Measurements from ENCODE around the gene ZIC5.

Gene ZIC5

GRCh38 chr13:99987154-99988019 lies 15.8 kb upstream of the ZIC5 start:
- DNase-seq = peak; percentile 58

- peak; percentile 46 for DNase-seq
These were observed 15.2 kb upstream of the ZIC5 start for GRCh38 chr13:99986741-99987140.

- no peak for DNase-seq
These were observed 14.4 kb upstream of the ZIC5 start for GRCh38 chr13:99985886-99986527.

GRCh38 chr13:99985241-99985874 lies 13.8 kb upstream of the ZIC5 start:
- DNase-seq = no peak

GRCh38 chr13:99984461-99985240 lies 13.1 kb upstream of the ZIC5 start:
- no peak for DNase-seq

GRCh38 chr13:99983499-99984401 lies 12.2 kb upstream of the ZIC5 start:
- no peak for DNase-seq

- no peak for DNase-seq
These were observed 11.3 kb upstream of the ZIC5 start for GRCh38 chr13:99982731-99983498.

- no peak for DNase-seq
These were observed 10.6 kb upstream of the ZIC5 start for GRCh38 chr13:99982036-99982730.

- DNase-seq = no peak
These were observed 10.1 kb upstream of the ZIC5 start, which contains the start of gene ZIC2 for GRCh38 chr13:99981735-99982035. TSS of gene ZIC2 (plus strand) at chr13:99981784. CDS start at chr13:99982065, 281 bp downstream.

GRCh38 chr13:99980824-99981734 lies 9.5 kb upstream of the ZIC5 start:
- peak; percentile 92 for DNase-seq

GRCh38 chr13:99980201-99980823 lies 8.7 kb upstream of the ZIC5 start:
- DNase-seq = peak; percentile 92

GRCh38 chr13:99979453-99980200 lies 8.1 kb upstream of the ZIC5 start:
- DNase-seq = peak; percentile 82

GRCh38 chr13:99978799-99979452 lies 7.4 kb upstream of the ZIC5 start:
- DNase-seq = peak; percentile 64

- no peak for DNase-seq
These were observed 6.6 kb upstream of the ZIC5 start for GRCh38 chr13:99977912-99978798.

- no peak for DNase-seq
These were observed 5.9 kb upstream of the ZIC5 start for GRCh38 chr13:99977334-99977911.

GRCh38 chr13:99976575-99976974 lies 5.0 kb upstream of the ZIC5 start:
- DNase-seq = no peak
